ENCODE data around the gene TMEM196. TPM values are rescaled to one million over a fixed set of nuclear protein-coding genes. Genes with fewer than 3 reads are reported as not detected.

The TMEM196 gene
- total RNA-seq, 1 donor from 2014 or later = not detected

- Mint-ChIP-seq H3K36me3 (ENCODE audit: low read depth, unreplicated experiment) (no peaks in the 10 kb centered on the region), H3K4me3 (ENCODE audit: unreplicated experiment) (no peak overlapping the region), H3K4me1 (ENCODE audit: unreplicated experiment) (no peaks in the 10 kb centered on the region), H3K27me3 (ENCODE audit: unreplicated experiment) (no peaks in the 10 kb centered on the region), H3K9me3 (ENCODE audit: unreplicated experiment) (no peaks in the 10 kb centered on the region), H3K27ac (ENCODE audit: unreplicated experiment) (no peak overlapping the region)
- DNase-seq (ENCODE audit: low spot score) = no peak
- no peak for TF ChIP-seq CTCF (IDR thresholded peaks at IDR 0.05; ENCODE audit: unreplicated experiment)
These were observed 99.0 kb downstream of the TMEM196 start for GRCh38 chr7:19674266-19674960.

GRCh38 chr7:19670806-19671205, 102.6 kb downstream of the TMEM196 start:
- no peaks in the 10 kb centered on the region for H3K27me3 Mint-ChIP-seq (ENCODE audit: unreplicated experiment)
- H3K9me3 Mint-ChIP-seq (ENCODE audit: unreplicated experiment) = no peaks in the 10 kb centered on the region
- H3K4me3 Mint-ChIP-seq (ENCODE audit: unreplicated experiment) = no peak overlapping the region
- peaks cover 4% of the 10 kb centered on the region for H3K4me1 Mint-ChIP-seq (ENCODE audit: unreplicated experiment)
- DNase-seq (ENCODE audit: low spot score) = no peak
- no peak for TF ChIP-seq CTCF (IDR thresholded peaks at IDR 0.05; ENCODE audit: unreplicated experiment)
- no peak overlapping the region for H3K27ac Mint-ChIP-seq (ENCODE audit: unreplicated experiment)
- H3K36me3 Mint-ChIP-seq (ENCODE audit: low read depth, unreplicated experiment) = no peaks in the 10 kb centered on the region

Small RNAs within 50 kb of the gene (microRNA-seq; reads per million reads assigned to microRNA genes)
- gene MIR3146 (ENCODE audit: unreplicated experiment) = 0.42 reads per million

Other genes starting within 250 kb of the TMEM196 start
- gene POLR1F, start 64.6 kb downstream of the TMEM196 start, total RNA-seq (ENCODE audit: unreplicated experiment) = 17.2 TPM